HG02943 (cell line): ENCODE measurements around the gene ERMP1.
"Not testable (repeated sequence)": the region's sequence is repeated elsewhere in the genome, so short reads cannot be mapped to it uniquely, and the experiment has no call there.

Experiments used
- ATAC-seq: cut with Tn5 transposase; IDR thresholded peaks from one replicate; pipeline ENCODE4 v1.9.1; 2021; ENCODE audit warnings: mild to moderate bottlenecking, low read depth, moderate library complexity; ENCODE audit not compliant: unreplicated experiment

The ERMP1 gene

DNA sequence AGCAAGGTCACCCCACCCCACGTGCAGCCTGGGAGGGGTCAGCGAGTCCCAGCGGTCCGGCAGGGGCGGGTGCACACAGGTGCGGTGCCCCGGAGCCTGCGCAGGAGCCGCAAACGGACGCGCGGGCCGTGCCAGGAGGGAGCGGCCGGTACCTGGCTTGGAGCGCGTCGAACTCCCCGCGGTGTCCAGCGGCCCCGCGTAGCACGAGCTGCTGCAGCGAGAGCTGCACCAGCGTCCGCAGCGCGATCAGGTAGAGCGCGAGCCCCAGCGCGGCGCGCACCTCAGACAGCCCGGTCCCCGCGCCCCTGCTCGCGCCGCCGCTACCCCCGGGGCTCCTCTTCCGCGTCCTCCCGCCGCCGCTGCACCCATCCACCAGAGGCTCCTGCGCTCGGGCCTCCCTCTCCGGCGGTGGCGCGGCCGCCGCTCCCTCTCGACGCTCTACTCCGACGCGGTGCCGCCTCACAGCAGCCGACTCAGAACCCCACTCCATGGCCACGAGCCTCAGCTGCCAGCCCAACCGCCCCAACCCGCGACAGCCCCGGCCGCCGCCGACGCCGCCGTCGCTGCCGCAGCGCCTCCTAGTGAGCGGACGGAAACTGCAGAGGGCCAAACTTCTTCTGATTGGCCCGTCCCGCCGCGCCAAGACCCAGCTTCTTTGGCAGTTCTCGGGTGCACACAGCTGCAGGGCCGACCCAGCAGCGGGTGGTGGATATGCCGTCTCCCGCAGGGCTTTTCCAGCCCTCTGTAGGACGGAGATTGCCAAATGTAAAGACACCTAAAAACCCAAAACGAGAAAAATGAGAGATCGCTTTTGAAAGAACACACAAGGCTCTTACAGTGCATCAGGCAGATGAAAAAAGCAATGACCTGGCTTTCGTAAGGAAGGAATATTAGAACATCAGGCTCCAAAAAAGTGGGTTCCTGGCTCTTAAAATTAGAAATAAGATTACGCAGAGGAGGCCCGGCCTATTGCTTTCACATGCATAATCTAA lies at the start of gene ERMP1:
Gene ERMP1, minus strand, starts transcription at position 580 of the 992 bp plus-strand sequence. Its CDS starts 90 bp downstream, at position 490.
- ATAC-seq = peak; percentile 66

DNA sequence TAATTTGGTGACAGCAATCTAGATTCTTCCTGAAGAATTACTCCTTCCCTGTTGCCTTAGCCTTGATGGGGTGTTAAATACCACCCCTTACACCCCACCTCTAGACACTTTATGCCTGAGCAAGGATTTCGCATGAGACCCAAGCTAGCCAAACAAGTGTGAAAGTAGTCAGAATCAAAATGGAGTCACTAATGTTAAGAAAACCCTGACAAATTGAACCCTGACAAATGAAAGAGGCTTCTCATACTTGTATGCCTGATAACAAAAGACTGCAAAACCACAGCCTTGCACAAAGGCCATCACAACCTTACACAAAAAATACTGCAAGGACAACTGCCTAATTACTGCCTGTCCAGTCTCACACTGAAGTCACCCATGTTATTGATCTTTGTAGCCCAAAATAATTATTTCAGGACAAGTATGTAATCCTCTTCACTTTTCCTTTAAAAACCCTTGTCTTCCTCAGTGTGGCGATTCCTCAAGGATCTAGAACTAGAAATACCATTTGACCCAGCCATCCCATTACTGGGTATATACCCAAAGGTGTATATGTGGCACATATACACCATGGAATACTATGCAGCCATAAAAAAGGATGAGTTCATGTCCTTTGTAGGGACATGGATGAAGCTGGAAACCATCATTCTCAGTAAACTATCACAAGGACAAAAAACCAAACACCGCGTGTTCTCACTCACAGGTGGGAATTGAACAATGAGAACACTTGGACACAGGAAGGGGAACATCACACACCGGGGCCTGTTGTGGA lies 49.5 kb upstream of the ERMP1 start:
- not testable (repeated sequence) for ATAC-seq

DNA sequence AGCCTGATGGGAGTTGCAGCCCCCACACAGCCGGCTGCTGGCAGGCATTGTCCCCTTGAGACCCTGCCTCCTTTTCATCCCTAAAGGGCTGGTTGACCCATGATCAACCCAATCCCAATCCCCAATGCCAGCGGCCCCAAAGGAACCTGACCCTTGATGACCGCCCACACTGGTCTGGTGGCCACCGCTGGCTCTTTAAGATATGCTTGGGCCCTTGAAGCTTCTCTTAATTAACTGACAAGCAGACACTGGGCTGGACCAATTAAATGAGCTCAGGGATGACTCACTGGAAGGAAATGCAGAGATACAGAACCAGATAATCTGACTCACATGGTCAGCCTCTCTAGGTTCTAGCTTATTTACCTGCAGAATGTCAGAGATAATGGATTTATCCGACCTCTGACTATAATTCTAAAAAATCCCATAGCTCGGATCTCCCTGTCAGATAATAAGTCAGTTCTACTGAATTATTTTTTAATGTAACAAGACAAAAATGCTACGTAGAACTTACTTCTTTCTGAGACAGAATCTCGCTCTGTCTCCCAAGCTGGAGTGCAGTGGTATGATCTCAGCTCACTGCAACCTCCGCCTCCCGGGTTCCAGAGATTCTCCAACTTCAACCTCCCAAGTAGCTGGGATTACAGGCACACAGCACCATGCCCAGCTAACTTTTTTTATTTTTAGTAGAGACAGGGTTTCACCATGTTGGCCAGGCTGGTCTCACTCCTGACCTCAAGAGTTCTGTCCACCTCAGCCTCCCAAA lies 46.7 kb upstream of the ERMP1 start:
- no peak for ATAC-seq

DNA sequence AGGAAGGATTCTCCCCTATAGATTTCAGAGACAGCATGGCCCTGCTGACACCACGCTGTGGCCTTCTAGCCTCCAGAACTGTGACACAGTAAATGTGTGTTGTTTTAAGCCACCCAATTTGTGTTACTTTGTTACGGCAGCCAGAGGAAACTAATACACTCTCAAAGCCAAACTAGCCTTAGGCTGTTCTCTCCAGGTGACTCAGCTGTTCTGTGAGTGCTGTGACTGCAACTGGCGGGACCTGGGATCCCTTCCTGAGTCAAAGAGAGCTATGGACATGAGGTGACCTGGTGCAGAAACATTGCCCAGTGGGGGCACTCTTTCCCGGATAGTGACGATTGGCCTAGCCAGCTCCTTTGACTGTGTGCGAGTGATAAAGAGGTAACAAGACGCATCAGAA lies 43.8 kb upstream of the ERMP1 start:
- no peak for ATAC-seq

GRCh38 chr9:5876026-5876425 lies 43.1 kb upstream of the ERMP1 start:
- no peak for ATAC-seq

- no peak for ATAC-seq
Observed at GRCh38 chr9:5874048-5874447, 41.1 kb upstream of the ERMP1 start.

DNA sequence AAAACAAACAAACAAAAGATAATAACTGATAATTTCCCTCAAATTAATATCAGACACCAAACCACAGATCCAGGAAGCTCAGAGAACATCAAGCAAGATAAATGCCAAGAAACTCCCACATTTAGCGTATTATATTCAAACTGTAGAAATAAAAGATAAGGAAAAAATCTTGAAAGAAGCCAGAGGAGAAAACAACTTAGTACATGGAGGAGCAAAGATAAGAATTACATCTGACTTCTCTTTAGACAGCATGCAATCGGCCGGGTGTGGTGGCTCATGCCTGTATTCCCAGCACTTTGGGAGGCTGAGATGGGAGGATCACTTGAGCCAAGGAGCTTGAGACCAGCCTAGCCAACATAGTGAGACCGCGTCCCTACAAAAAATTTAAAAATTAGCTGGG lies 40.5 kb upstream of the ERMP1 start:
- no peak for ATAC-seq

- ATAC-seq = no peak
Observed at GRCh38 chr9:5872511-5872910, 39.6 kb upstream of the ERMP1 start.

GRCh38 chr9:5871785-5872184 lies 38.9 kb upstream of the ERMP1 start:
- no peak for ATAC-seq

- ATAC-seq = no peak
Observed at GRCh38 chr9:5870691-5871090, 37.8 kb upstream of the ERMP1 start.

GRCh38 chr9:5870020-5870339 lies 37.1 kb upstream of the ERMP1 start:
- ATAC-seq = no peak

- no peak for ATAC-seq
Observed at GRCh38 chr9:5869315-5870019, 36.5 kb upstream of the ERMP1 start.

- ATAC-seq = no peak
Observed at GRCh38 chr9:5868235-5868634, 35.3 kb upstream of the ERMP1 start.

GRCh38 chr9:5866685-5867084 lies 33.8 kb upstream of the ERMP1 start:
- ATAC-seq = no peak

DNA sequence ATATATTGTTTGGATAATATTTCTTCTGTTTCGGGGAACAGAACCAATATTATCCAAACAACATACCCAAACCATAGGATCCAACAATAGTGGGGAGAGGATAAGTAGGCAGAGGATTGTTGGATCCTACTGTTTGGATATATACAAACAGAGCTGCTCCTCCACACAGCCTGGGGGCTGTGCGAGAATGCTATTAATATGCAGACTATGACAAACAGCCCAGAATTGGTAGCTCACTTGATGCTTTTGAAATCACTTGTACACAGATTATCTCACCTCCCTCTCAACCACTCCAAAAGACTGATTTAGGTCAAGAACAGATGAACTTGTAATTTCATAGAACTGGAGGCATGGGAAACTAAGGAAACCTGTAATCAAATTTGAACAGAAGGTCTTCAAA lies 33.4 kb upstream of the ERMP1 start:
- ATAC-seq = no peak

DNA sequence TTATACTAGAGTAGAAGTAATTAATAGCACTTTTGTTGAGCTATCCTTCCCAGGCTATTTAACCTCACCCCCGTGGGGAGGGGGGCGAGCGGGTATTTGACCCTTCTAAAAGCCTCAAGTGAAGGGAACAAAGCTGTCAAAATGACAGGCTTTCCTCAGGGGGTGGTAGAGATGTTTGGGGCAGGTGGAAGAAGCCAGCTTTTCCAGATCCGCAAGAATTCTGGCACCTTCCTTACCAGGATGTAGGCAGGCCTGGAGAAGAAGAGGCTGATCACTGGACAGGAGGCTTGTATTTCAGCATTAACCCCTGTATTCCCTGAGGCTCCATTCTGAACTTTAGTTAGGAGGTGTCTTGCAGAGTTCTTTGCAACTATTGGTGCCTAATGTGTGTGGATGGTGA lies 31.5 kb upstream of the ERMP1 start:
- no peak for ATAC-seq

GRCh38 chr9:5863092-5863746 lies 30.3 kb upstream of the ERMP1 start:
- no peak for ATAC-seq

DNA sequence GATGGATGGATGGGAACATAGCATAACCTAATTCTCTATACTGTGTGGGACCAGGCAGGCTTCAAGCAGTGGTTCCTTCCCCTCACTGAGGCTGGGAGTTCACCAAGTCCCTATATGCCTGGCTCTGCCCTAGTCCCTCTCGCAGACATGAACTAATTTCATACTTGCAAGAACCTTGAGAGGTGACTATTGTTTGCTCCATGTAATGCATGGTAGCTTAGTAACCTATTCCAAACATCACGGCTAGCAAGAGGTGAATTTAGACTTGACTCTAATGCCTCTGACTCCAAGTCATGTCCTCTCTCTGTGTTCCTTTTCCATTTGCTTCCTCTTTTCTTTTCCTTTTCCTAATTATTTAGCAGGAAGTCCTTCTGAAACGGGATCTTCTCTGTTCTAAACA lies 25.9 kb upstream of the ERMP1 start:
- no peak for ATAC-seq

DNA sequence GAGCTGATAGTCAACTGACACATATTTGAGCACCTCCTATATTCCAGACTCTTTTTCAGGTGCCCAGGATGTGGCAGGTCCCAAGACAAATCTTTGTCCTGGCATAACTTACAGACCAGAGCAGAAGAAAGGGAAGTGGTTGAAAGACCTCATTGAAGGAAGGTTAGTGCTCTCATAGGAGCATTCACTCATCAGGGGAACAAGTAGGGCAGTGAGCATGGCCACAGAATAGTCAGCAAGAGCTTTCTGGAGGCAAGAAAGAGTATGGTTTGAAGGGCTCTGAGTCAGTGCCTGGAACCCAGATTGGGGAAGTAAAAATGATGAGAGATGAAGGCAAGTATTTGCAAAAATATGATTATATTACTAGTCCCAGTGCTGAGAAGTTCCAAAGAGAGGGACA lies 25.0 kb upstream of the ERMP1 start:
- no peak for ATAC-seq
